BJ (cell line): ENCODE measurements around the gene CALY. TPM values are rescaled to one million over a fixed set of nuclear protein-coding genes. Genes with fewer than 3 reads are reported as not detected.

Experiments used
- CTCF ChIA-PET: fragments of 350-600 bp; formaldehyde crosslinking; extraction: SDS; loops from one replicate; lab custom pipeline; 2021; ENCODE audit warnings: antibody characterized with exemption, inconsistent platforms; lab: Yijun Ruan, JAX
- POLR2A ChIA-PET: fragments of 300-600 bp; sonication (Branson Sonifier 250); formaldehyde crosslinking; extraction: SDS; loops from one replicate; lab custom pipeline; 2021; ENCODE audit warnings: antibody characterized with exemption; lab: Charles Lee
- DNase-seq: peaks from one replicate; pipeline ENCODE4 v3.0.0-alpha.2; 2011; ENCODE audit warnings: low read depth
- H3K27me3 ChIP-seq: 2 replicates; pipeline ENCODE4 v1.6.0; 2011; ENCODE audit warnings: low read length; ENCODE audit not compliant: control insufficient read depth, insufficient read depth
- H3K36me3 ChIP-seq: 2 replicates; pipeline ENCODE4 v1.5.1; 2011; ENCODE audit warnings: low read length; ENCODE audit not compliant: control insufficient read depth, insufficient read depth
- H3K4me3 ChIP-seq: 2 replicates; pipeline ENCODE4 v1.5.1; 2011; ENCODE audit warnings: low read depth, mild to moderate bottlenecking, control low read depth, low read length
- polyA plus RNA-seq: library from polyadenylated mRNA; depleted of rRNA; stranded (reverse); fragments of >200 nt; gene quantifications from 2 replicates; pipeline ENCODE4 v1.2.3, GENCODE V29; 2011
- TF ChIP-seq, protein P1 (sequence below): IDR thresholded peaks from 2 replicates; pipeline ENCODE4 v1.5.1; 2011; ENCODE audit warnings: low read depth, mild to moderate bottlenecking, control low read depth, inconsistent platforms, low read length, moderate library complexity; ENCODE audit not compliant: insufficient read depth

Gene CALY
- polyA plus RNA-seq, 1 experiment, result 0.91 TPM

DNA sequence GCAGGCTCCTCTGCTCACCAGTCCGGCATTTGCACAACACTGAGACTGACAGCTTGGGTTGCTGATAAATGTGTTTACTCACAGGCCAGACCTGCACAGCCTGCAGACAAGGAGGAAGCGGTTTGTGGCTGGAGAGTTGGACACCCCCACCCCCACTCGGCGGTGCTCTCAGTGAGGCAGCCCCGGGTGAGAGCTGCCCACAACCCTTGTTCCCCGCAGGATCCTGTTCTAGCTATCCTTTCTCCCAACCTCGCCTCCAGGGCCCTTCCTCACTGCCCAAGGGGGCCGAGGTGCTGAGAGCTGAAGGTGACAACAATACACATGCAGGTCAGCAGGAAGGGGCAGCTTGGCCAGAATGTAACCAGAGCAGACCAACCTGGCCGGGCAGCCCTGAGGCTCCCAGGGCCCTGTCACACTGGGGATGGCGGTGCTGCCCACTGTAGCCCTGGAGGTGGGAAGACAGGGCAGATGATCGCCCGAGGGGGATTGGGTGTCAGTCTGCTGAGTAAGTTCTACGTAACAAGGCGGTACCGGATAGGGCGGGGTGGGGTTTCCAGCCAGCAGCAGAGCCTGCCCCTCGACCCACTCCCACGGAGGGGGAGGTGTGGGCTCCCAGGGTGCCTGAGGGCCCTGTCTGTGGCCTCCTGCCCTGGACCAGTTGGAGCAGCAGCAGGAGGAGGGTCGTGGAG is 58.0 kb downstream of the CALY start:
- Histone ChIP-seq H3K27me3 (no peaks in the 10 kb centered on the region), H3K4me3 (no peak overlapping the region), H3K36me3 (peaks cover 32% of the 10 kb centered on the region)
- POLR2A ChIA-PET, result no interaction called here
- CTCF ChIA-PET, result interaction anchor here (1.1 to 1.2 kb wide), 2 partner anchors 9 to 10 kb away, joined by 3 to 4 read pairs; no protein-coding TSS in a partner anchor
- DNase-seq, result no peak
- TF ChIP-seq, protein P1, sequence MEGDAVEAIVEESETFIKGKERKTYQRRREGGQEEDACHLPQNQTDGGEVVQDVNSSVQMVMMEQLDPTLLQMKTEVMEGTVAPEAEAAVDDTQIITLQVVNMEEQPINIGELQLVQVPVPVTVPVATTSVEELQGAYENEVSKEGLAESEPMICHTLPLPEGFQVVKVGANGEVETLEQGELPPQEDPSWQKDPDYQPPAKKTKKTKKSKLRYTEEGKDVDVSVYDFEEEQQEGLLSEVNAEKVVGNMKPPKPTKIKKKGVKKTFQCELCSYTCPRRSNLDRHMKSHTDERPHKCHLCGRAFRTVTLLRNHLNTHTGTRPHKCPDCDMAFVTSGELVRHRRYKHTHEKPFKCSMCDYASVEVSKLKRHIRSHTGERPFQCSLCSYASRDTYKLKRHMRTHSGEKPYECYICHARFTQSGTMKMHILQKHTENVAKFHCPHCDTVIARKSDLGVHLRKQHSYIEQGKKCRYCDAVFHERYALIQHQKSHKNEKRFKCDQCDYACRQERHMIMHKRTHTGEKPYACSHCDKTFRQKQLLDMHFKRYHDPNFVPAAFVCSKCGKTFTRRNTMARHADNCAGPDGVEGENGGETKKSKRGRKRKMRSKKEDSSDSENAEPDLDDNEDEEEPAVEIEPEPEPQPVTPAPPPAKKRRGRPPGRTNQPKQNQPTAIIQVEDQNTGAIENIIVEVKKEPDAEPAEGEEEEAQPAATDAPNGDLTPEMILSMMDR, result no peak

DNA sequence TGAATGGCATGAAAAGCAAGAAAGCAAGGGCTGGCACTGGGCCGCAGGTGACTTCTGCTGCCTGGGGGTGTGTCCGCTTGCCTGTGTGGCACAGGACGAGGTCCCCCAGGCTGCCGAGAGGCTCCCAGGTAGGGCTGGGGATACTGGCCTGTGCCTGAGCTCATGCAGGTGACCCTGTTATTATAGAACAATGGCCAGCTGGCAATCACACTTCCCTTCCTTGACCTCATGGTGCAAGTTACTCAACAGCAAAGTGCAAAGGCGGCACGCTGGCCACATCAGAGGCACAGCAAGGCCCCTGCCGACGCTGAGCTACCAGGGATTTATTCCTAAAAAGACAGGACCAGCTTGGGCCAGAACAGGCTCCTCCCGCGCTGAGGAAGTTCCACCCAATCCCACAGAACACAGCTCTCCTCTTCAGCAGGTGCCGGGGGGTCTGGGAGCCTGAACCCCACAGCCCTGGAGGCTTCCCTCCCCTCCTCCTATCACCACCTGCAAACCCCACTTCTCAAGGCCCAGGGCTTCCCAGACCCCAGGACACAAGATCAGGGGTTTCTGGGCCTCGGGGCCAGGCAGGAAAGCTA is 58.6 kb downstream of the CALY start:
- Histone ChIP-seq H3K4me3 (no peak overlapping the region), H3K27me3 (no peaks in the 10 kb centered on the region), H3K36me3 (peaks cover 27% of the 10 kb centered on the region)
- TF ChIP-seq, protein P1, result no peak
- ChIA-PET CTCF (interaction anchor here (1.1 to 1.2 kb wide), 2 partner anchors 9 to 11 kb away, joined by 3 to 4 read pairs; no protein-coding TSS in a partner anchor), POLR2A (no interaction called here)
- DNase-seq, result no peak

DNA sequence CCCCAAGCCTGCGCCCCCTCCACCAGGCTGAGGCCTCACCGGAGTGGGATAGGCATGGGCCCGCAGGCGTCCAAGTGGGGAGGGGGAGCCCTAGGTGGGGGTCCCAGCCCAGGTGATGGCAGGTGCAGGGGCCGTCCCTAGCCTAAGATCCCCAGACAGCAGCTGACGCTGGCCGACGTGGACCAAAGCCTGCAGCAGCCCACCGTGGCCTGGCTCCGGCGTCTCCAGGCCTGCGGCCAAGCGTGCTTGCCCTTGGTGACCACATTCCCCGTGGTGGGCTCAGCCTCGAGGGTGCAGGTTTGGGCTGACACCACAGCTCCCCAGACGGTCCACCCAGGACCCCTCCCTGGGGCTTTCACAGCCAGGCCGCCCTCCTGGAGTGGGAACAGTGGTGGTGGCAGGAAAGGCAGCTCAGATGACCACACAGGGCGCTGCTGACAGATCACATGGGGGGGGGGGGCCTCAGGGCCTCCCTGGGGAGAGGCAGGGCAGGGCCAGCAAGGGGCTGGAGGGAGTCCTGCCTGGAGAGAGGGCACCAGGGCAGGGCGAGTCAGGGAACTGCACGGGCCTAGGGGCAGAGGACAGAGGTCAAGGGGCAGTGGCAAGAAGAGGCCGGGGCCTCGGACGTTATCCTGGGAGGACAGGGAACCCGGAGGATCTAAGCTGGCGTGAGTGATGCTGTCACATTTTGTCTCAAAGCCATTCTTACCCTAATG is 59.3 kb downstream of the CALY start:
- no peak overlapping the region for H3K4me3 ChIP-seq
- ChIA-PET POLR2A (no interaction called here), CTCF (interaction anchor here (1.1 kb wide), 1 partner anchor 10 kb away, joined by 3 read pairs; no protein-coding TSS in a partner anchor)
- no peak for DNase-seq
- H3K36me3 ChIP-seq, result peaks cover 22% of the 10 kb centered on the region
- TF ChIP-seq, protein P1, result no peak
- H3K27me3 ChIP-seq, result no peaks in the 10 kb centered on the region

DNA sequence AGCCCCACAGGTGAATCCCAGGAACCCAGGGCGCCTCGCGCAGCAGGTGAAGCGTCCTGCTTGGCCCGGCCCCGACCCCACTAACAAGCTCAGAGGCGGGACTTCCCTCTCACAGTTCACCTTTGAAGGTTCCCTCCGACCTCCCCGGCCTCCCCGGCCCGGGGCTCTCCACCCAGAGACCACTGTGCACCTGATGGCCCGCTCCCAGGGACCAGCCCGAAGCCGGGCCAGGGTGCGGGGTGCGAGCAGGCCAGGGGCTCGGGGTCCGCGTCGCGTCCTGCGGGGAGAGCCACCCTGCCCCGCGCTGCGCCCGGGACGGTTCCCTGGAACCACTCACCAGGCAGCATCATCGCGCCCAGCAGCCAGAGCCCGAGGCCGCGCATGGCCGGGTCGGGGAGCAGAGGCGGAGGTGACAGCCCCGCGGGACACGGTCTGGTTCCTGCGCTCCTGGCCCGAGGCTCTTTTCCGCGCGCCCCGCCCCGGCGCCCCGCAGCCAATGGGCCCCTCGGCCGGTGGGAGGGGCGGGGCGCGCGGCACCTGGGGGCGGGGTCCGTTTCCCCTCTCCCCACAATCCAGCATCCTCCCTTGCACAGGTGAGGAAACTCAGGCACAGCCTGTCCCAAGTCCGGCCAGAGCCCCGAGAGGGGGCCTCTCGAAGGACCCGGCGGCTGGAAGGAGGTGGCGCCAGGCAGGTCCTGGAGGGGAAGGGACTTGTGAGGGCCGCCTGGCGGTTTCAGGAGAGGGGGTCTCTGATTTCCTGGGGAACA is 60.1 kb downstream of the CALY start, which contains the start of gene ADAM8:
Gene ADAM8, minus strand, starts transcription at position 434 of the 767 bp plus-strand sequence. Its CDS starts 51 bp downstream, at position 383.
- Histone ChIP-seq H3K4me3 (no peak within 1 kb of the TSS), H3K27me3 (no peaks in the 10 kb centered on the region), H3K36me3 (peaks cover 16% of the 10 kb centered on the region)
- TF ChIP-seq, protein P1, result no peak
- POLR2A ChIA-PET, result no interaction called here
- CTCF ChIA-PET, result interaction anchor here (1.1 kb wide), 1 partner anchor 53 kb away, joined by 3 read pairs; no protein-coding TSS in a partner anchor
- DNase-seq, result no peak
